H9 (cell line): ENCODE data around the gene CABP4. TPM values are rescaled to one million over a fixed set of nuclear protein-coding genes. Genes with fewer than 3 reads are reported as not detected.
A peak's percentile ranks its signal among the peaks of the same experiment; 100 is the strongest.

Source experiments
- DNase-seq: peaks from one replicate; pipeline ENCODE4 v3.0.0-alpha.2; 2017
- H2AFZ ChIP-seq: one replicate; pipeline ENCODE4 v1.6.1; 2013; ENCODE audit warnings: mild to moderate bottlenecking, low read length, control low read depth, moderate library complexity
- H2AK5ac ChIP-seq: 2 replicates; pipeline ENCODE4 v1.6.1; 2013; ENCODE audit warnings: low read length, control low read depth, mixed read lengths; ENCODE audit not compliant: insufficient read length
- H2BK120ac ChIP-seq: one replicate; pipeline ENCODE4 v1.6.1; 2013; ENCODE audit warnings: low read depth, mild to moderate bottlenecking, low read length, control low read depth, inconsistent platforms; ENCODE audit not compliant: poor library complexity, severe bottlenecking
- H2BK12ac ChIP-seq: 2 replicates; pipeline ENCODE4 v1.6.1; 2013; ENCODE audit warnings: low read length, control low read depth, mixed read lengths, low read depth; ENCODE audit not compliant: insufficient read length
- H2BK15ac ChIP-seq: 2 replicates; pipeline ENCODE4 v1.6.1; 2013; ENCODE audit warnings: low read depth, low read length, control low read depth
- H2BK20ac ChIP-seq: one replicate; pipeline ENCODE4 v1.6.1; 2013; ENCODE audit warnings: low read depth, mild to moderate bottlenecking, low read length, control low read depth, inconsistent platforms; ENCODE audit not compliant: poor library complexity, severe bottlenecking
- H2BK5ac ChIP-seq: 2 replicates; pipeline ENCODE4 v1.6.1; 2013; ENCODE audit warnings: low read length, control low read depth, mixed read lengths; ENCODE audit not compliant: insufficient read length
- H3K14ac ChIP-seq: 2 replicates; pipeline ENCODE4 v1.6.1; 2013; ENCODE audit warnings: low read length, control low read depth; ENCODE audit not compliant: insufficient read depth
- H3K18ac ChIP-seq: 2 replicates; pipeline ENCODE4 v1.6.1; 2013; ENCODE audit warnings: low read depth, mild to moderate bottlenecking, mixed read lengths, low read length, control low read depth; ENCODE audit not compliant: insufficient read length
- H3K23ac ChIP-seq: 2 replicates; pipeline ENCODE4 v1.6.1; 2013; ENCODE audit warnings: low read length, control low read depth, mixed read lengths, low read depth; ENCODE audit not compliant: insufficient read length
- H3K23me2 ChIP-seq: 2 replicates; pipeline ENCODE4 v1.6.1; 2013; ENCODE audit warnings: low read depth, mild to moderate bottlenecking, mixed read lengths, low read length, control low read depth; ENCODE audit not compliant: insufficient read length, poor library complexity, severe bottlenecking
- H3K27ac ChIP-seq: 2 replicates; pipeline ENCODE4 v1.5.1; 2013; ENCODE audit warnings: low read length, control low read depth, mixed read lengths, low read depth; ENCODE audit not compliant: insufficient read length
- H3K27me3 ChIP-seq: 2 replicates; pipeline ENCODE4 v1.6.1; 2013; ENCODE audit warnings: low read length, control low read depth, inconsistent platforms; ENCODE audit not compliant: insufficient read depth
- H3K4ac ChIP-seq: 2 replicates; pipeline ENCODE4 v1.6.1; 2013; ENCODE audit warnings: low read depth, mild to moderate bottlenecking, control low read depth, inconsistent platforms, low read length, moderate library complexity
- H3K4me1 ChIP-seq: 2 replicates; pipeline ENCODE4 v1.6.1; 2013; ENCODE audit warnings: low read length, control low read depth, inconsistent platforms; ENCODE audit not compliant: insufficient read depth
- H3K4me2 ChIP-seq: 2 replicates; pipeline ENCODE4 v1.6.1; 2013; ENCODE audit warnings: low read length, control low read depth, mixed read lengths; ENCODE audit not compliant: insufficient read length, insufficient read depth
- H3K56ac ChIP-seq: 2 replicates; pipeline ENCODE4 v1.6.1; 2013; ENCODE audit warnings: low read depth, mild to moderate bottlenecking, mixed read lengths, low read length, control low read depth; ENCODE audit not compliant: insufficient read length
- H3K79me1 ChIP-seq: 2 replicates; pipeline ENCODE4 v1.6.1; 2013; ENCODE audit warnings: low read depth, mild to moderate bottlenecking, moderate library complexity, low read length, control low read depth, inconsistent platforms; ENCODE audit not compliant: insufficient read depth, poor library complexity, severe bottlenecking
- H3K79me2 ChIP-seq: 2 replicates; pipeline ENCODE4 v1.6.1; 2013; ENCODE audit warnings: low read length, control low read depth, inconsistent platforms; ENCODE audit not compliant: insufficient read depth
- H3K9ac ChIP-seq: 2 replicates; pipeline ENCODE4 v1.6.1; 2013; ENCODE audit warnings: low read length, control low read depth, mixed read lengths; ENCODE audit not compliant: insufficient read length; ENCODE audit errors: extremely low read depth
- H3K9me3 ChIP-seq: one replicate; pipeline ENCODE4 v1.6.1; 2013; ENCODE audit warnings: low read depth, low read length, inconsistent platforms; ENCODE audit not compliant: control insufficient read depth
- H3T11ph ChIP-seq: one replicate; pipeline ENCODE4 v1.6.1; 2013; ENCODE audit warnings: mild to moderate bottlenecking, low read length, control low read depth, inconsistent platforms
- H4K20me1 ChIP-seq: one replicate; pipeline ENCODE4 v1.6.1; 2013; ENCODE audit not compliant: control insufficient read depth, insufficient read length, insufficient read depth
- H4K5ac ChIP-seq: 2 replicates; pipeline ENCODE4 v1.6.1; 2013; ENCODE audit warnings: low read depth, mild to moderate bottlenecking, mixed read lengths, low read length, control low read depth; ENCODE audit not compliant: insufficient read length
- H4K8ac ChIP-seq: replicated peaks from 2 replicates; pipeline ENCODE4 v1.6.1; 2013; ENCODE audit warnings: low read length, control low read depth, mixed read lengths, low read depth; ENCODE audit not compliant: insufficient read length
- H4K91ac ChIP-seq: 2 replicates; pipeline ENCODE4 v1.6.1; 2013; ENCODE audit warnings: low read depth, mild to moderate bottlenecking, moderate library complexity, mixed read lengths, low read length, control low read depth; ENCODE audit not compliant: insufficient read length
- H3K27ac Mint-ChIP-seq, 3 experiments: 2 replicates in 2 of 3; 3 replicates in 1 of 3; pipeline ENCODE4 v1.8.0; 2020 to 2021; ENCODE audit warnings: mixed read lengths in 3 of 3, mild to moderate bottlenecking in 1 of 3, moderate library complexity in 1 of 3
- H3K27me3 Mint-ChIP-seq: 2 replicates; pipeline ENCODE4 v1.8.0; 2021; ENCODE audit warnings: low read depth, mild to moderate bottlenecking, moderate library complexity, mixed read lengths
- H3K36me3 Mint-ChIP-seq, 3 experiments: 2 replicates in 2 of 3; 3 replicates in 1 of 3; pipeline ENCODE4 v1.8.0; 2020 to 2021; ENCODE audit warnings: low read depth in 3 of 3, mixed read lengths in 3 of 3; ENCODE audit not compliant: insufficient read depth in 1 of 3
- H3K4me1 Mint-ChIP-seq, 2 experiments: 2 replicates each; pipeline ENCODE4 v1.8.0; 2020; ENCODE audit warnings: mixed read lengths in 2 of 2
- H3K4me3 Mint-ChIP-seq, 2 experiments: 2 replicates in 1 of 2; 3 replicates in 1 of 2; pipeline ENCODE4 v1.8.0; 2020 to 2021; ENCODE audit warnings: mild to moderate bottlenecking in 2 of 2, mixed read lengths in 2 of 2, moderate library complexity in 1 of 2
- H3K9me3 Mint-ChIP-seq, 2 experiments: 2 replicates in 1 of 2; 3 replicates in 1 of 2; pipeline ENCODE4 v1.8.0; 2020; ENCODE audit warnings: mild to moderate bottlenecking in 2 of 2, mixed read lengths in 2 of 2, moderate library complexity in 1 of 2
- WGBS: extraction: QIAGEN DNeasy Blood & Tissue Kit; methylation state at CpG from one replicate; pipeline ENCODE4 v1.1.7; 2013; ENCODE audit warnings: missing lambda C conversion rate, low lambda C conversion rate, mixed read lengths; ENCODE audit not compliant: insufficient read length; ENCODE audit errors: extremely low coverage; 5-methylcytosine and 5-hydroxymethylcytosine counted together
- total RNA-seq: library from RNA; stranded (reverse); gene quantifications from 2 replicates; pipeline ENCODE4 v1.2.1, GENCODE V29; 2021
- TF ChIP-seq, protein P1 (sequence below): fragments of 200-600 bp; sonication (generic); conservative IDR thresholded peaks from 3 replicates; pipeline ENCODE4 v1.8.0; 2021; ENCODE audit warnings: antibody characterized with exemption, mild to moderate bottlenecking

Gene CABP4
- total RNA-seq, 1 experiment from 2014 or later: not detected

DNA sequence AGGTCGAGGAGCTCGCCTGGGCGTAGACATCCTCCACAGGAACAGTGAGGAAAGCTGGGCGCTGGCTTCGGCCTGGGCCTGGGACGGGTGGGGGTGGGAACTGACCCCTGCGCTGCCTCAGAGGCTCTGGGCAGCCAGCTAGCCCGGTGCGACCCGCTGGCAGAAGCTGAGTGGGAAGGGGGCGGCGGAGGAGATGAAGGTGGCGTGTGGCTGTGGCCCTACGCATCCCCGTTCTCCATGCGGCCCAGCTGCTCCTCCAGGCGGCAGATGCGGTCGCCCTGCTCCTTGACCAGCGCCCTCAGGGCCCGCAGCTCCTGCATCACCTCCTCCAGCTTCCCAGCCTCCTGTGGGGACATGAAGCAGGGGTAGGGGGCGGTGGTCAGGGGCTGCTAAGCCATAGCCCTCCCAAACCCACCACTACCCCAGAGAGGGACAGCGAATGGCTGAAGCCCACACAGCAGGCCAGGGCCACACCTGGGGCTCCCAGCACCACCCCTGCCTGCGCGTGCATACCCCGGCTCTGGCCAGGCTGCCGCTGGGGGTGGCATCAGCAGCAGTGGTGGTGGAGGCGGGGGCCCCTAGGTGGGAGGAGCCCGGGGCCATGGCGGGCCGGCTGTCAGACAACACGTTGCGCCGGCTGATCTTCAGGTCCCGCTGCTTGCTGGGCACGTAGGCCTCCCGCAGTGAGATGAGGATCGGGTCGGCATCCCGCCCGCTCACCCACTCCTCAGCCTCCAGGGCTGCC is 16.8 kb upstream of the CABP4 start:
- H3K4me1 Mint-ChIP-seq: peaks cover 4 to 15% of the 10 kb centered on the region in 2 experiments
- peak; percentile 58 for DNase-seq
- H3K27ac Mint-ChIP-seq: peak overlapping the region in 1 of 3 experiments; percentile 47; a peak in 1 of 7 replicates
- H3K4me1 ChIP-seq: no peaks in the 10 kb centered on the region; the same call in 1 of the 2 replicates
- H3K9me3 Mint-ChIP-seq: no peaks in the 10 kb centered on the region
- no peak overlapping the region for H4K91ac ChIP-seq
- TF ChIP-seq, protein P1, sequence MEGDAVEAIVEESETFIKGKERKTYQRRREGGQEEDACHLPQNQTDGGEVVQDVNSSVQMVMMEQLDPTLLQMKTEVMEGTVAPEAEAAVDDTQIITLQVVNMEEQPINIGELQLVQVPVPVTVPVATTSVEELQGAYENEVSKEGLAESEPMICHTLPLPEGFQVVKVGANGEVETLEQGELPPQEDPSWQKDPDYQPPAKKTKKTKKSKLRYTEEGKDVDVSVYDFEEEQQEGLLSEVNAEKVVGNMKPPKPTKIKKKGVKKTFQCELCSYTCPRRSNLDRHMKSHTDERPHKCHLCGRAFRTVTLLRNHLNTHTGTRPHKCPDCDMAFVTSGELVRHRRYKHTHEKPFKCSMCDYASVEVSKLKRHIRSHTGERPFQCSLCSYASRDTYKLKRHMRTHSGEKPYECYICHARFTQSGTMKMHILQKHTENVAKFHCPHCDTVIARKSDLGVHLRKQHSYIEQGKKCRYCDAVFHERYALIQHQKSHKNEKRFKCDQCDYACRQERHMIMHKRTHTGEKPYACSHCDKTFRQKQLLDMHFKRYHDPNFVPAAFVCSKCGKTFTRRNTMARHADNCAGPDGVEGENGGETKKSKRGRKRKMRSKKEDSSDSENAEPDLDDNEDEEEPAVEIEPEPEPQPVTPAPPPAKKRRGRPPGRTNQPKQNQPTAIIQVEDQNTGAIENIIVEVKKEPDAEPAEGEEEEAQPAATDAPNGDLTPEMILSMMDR: no peak
- H3K4ac ChIP-seq: no peak overlapping the region
- H4K8ac ChIP-seq: no peak overlapping the region
- H3K9ac ChIP-seq: no peak overlapping the region
- H3K14ac ChIP-seq: no peak overlapping the region
- peaks cover 4% of the 10 kb centered on the region for H3K23me2 ChIP-seq
- no peaks in the 10 kb centered on the region for H3K27me3 ChIP-seq
- no peak overlapping the region for H2BK12ac ChIP-seq
- peaks cover 10 to 44% (median 40%) of the 10 kb centered on the region in 3 experiments; a peak in 6 of 7 replicates for H3K36me3 Mint-ChIP-seq
- no peak overlapping the region for H2AK5ac ChIP-seq
- no peak overlapping the region for H3K56ac ChIP-seq
- H4K20me1 ChIP-seq: no peaks in the 10 kb centered on the region
- H2BK15ac ChIP-seq: no peak overlapping the region
- no peak overlapping the region for H3K4me3 Mint-ChIP-seq
- H3K27ac ChIP-seq: no peak overlapping the region
- no peak overlapping the region for H3K23ac ChIP-seq
- H3K4me2 ChIP-seq: no peak overlapping the region
- no CpG with 5 or more reads among the region's 41 CpGs for WGBS
- H2BK120ac ChIP-seq: no peak overlapping the region
- H3K18ac ChIP-seq: no peak overlapping the region
- H3K9me3 ChIP-seq: no peaks in the 10 kb centered on the region
- no peak overlapping the region for H3T11ph ChIP-seq
- H3K79me2 ChIP-seq: no peaks in the 10 kb centered on the region
- no peak overlapping the region for H2AFZ ChIP-seq
- no peak overlapping the region for H4K5ac ChIP-seq
- H2BK5ac ChIP-seq: no peak overlapping the region
- no peaks in the 10 kb centered on the region; the same call in 1 of the 2 replicates for H3K27me3 Mint-ChIP-seq
- H3K79me1 ChIP-seq: no peaks in the 10 kb centered on the region
- no peak overlapping the region for H2BK20ac ChIP-seq
